HG03039 (cell line): Measurements from ENCODE around the gene TRIM24.
"Not testable (repeated sequence)": the region's sequence is repeated elsewhere in the genome, so short reads cannot be mapped to it uniquely, and the experiment has no call there.

ENCODE experiments used
- ATAC-seq: cut with Tn5 transposase; IDR thresholded peaks from one replicate; pipeline ENCODE4 v1.9.1; 2021; ENCODE audit warnings: mild to moderate bottlenecking, moderate library complexity; ENCODE audit not compliant: unreplicated experiment

Gene TRIM24

GRCh38 chr7:138525757-138526156 is 65.7 kb downstream of the TRIM24 start:
- ATAC-seq = no peak

DNA sequence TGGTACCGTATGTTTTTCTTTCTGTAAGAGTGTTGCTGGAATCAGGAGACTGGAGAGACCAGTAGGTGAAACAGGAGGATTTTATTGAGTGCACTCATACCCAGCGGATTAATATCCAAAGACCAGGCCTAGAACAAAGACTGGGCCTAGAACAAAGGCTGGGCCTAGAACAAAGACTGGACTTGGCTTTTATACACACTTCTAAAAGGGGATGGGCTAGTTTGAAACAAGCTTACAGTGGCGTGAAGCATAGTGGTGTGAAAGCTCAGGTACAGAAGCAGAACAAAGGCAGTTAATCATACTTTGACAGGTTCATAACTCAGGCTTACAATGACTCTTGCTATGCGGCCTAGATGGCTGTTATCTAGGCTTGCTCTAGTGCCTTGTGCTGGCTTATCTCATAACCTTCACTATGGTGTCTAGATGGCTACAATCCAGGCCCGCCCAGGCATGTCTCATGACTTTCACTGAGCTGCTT is 67.7 kb downstream of the TRIM24 start:
- no peak for ATAC-seq

- not testable (repeated sequence) for ATAC-seq
Measured at GRCh38 chr7:138536833-138537232, 76.8 kb downstream of the TRIM24 start.

- no peak for ATAC-seq
Measured at GRCh38 chr7:138538518-138538917, 78.5 kb downstream of the TRIM24 start.

DNA sequence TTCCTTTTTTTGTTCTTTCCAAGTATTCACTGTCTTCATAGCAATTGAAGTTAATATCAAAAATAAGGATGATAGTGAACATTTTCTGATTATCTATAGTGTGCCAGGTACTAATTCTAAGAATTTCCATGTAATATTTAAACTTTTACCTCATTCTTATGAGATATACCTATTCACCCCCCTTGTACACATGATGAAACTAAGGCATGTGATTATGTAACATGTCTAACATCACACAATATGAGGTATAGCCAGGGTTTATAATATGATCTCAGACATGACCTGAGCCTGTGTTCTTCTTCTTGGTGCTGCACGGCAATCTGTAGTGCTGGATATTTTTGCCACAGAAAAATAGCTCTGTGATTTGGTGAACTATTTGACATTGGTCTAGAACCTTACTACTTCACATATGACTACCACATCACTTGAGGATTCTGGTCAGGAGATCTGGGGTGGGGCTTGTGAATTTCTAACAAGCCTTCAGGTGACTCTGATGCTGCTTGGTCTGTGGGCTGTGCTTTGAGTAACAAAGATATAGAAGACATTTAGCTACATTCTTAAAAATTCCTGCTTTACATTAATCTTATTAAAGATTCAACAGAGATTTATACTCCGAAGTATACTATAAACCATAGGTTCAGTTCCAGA is 79.1 kb downstream of the TRIM24 start:
- no peak for ATAC-seq

- ATAC-seq = peak; percentile 88
Measured at GRCh38 chr7:138542183-138542582, 82.1 kb downstream of the TRIM24 start.

- ATAC-seq = no peak
Measured at GRCh38 chr7:138543739-138544138, 83.7 kb downstream of the TRIM24 start.

- ATAC-seq = no peak
Measured at GRCh38 chr7:138545123-138545522, 85.1 kb downstream of the TRIM24 start.

GRCh38 chr7:138546064-138546619 is 86.1 kb downstream of the TRIM24 start:
- ATAC-seq = no peak

DNA sequence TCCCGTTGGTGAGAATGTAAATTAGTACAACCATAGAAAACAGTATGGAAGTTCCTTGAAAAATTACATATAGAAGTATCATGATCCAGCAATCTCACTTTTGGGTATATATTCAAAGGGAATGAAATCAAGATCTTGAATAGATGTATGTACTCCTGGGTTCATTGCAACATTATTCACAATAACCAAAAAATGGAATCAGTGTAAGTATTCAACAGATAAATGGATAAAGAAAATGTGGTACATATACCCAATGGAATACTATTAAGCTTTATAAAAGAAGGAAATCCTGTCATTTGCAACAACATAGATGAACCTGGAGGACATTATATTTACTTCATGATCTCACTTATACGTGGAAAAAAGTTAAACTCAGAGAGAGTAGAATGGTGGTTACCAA is 86.8 kb downstream of the TRIM24 start:
- no peak for ATAC-seq

DNA sequence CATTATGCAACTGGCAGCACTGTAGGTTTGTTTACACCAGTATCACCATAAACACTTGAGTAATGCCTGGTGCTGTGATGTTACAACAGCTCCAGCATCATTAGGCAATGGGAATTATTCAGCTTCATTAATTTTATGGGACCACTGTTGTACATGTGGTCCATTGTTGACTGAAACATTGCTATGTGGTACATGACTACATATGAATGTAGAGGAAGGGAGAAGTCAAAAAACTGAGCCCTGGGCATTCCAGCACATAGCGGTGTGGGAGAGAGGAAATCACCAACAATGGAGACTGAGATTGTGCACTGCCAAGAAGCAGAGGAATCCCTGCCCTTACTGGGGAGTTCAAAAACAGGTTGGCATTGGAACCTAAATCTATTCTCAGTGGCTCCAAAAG is 89.0 kb downstream of the TRIM24 start:
- no peak for ATAC-seq

GRCh38 chr7:138550337-138550736 is 90.3 kb downstream of the TRIM24 start:
- ATAC-seq = no peak

GRCh38 chr7:138551102-138551501 is 91.0 kb downstream of the TRIM24 start:
- ATAC-seq = no peak

DNA sequence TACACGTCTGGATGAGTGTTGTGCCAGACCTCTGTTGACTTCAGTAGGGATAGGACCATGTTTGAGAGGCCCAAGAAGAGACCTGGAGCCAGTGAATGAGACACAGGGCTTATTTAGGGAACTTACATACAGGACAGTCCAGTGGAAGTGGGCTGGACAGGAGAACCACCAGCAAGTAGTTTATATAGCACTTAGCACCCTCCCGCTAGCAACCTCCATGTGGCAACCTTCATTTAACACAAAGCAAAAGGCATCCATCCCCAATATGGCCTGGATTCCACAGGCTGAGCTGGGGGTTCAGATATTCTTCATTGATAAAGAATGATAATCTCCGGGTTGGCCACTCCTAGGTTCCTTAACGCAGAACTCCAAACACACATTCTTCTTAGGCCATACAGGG is 93.7 kb downstream of the TRIM24 start:
- no peak for ATAC-seq

GRCh38 chr7:138554674-138555073 is 94.6 kb downstream of the TRIM24 start:
- no peak for ATAC-seq

- no peak for ATAC-seq
Measured at GRCh38 chr7:138555684-138556083, 95.6 kb downstream of the TRIM24 start.

DNA sequence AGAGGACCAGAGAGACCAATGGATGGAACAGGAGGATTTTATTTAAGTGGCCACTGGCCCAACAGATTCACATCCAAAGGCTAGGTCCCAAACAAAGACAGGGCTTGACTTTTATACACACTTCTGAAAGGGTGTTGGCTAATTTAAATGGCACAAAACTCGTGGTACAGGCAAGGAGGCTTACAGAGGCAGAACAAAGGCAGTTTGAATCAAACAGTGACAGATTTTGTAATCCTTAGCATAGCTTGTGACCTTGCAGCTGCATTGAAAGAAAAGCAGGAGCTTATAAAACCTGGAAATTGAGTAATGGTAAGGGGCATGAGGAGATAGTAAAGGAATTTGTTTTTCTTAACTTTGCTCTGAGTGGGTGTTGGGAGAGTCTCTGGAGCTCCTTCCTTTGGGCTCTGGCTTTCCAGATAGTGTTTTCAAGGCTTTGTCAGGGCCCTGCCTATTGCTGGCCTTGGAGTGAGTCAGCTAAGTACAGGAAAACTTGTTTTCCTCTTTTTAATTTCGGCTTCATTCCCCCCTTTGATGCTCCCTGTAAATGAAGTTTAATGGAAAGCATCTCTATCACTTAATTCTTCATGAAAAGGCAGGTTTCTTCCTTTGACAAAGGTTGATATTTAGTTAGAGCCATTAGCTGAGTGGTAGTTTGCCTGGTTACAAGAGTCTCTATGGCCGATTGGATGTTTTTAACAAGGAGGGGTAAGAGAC is 96.9 kb downstream of the TRIM24 start:
- no peak for ATAC-seq

GRCh38 chr7:138559448-138559847 is 99.4 kb downstream of the TRIM24 start:
- ATAC-seq = no peak

GRCh38 chr7:138563808-138564207 is 103.7 kb downstream of the TRIM24 start:
- ATAC-seq = no peak

DNA sequence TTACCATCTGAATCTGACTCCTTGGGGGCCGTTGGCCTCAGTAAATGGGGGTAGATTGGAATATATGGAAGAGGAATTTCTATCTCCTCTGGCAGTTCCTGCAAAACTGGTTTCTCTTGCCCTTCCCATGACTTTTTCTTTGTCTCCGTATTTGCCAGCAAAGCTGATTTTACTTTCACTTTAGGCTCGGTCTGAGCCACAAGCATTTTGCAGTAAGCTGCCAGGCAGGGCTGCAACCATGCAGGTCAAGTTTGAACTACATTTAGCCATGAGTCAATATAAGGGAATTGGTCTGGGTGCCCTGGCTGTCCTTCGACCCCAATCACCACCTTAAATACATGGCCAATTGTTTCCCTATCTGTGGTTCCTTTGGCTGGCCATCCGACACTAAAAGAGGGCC is 104.3 kb downstream of the TRIM24 start:
- ATAC-seq = no peak

DNA sequence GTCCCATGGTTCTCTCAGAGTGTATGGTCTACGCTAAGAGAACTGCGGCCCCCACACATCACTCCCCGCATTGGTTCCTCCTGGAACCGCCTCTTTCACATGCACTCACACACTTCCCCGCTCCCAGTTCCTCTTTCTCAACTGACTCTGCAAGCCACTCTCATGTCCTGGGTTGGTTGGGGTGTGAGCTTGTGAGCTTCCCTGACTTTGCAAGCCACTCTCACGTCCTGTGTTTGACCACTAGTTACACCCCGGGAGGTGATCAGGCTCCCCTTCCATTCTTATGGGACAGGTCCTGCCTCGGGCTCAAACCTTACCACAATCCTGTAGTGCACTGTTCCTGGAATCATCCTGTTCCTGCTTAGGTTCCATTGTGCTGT is 105.0 kb downstream of the TRIM24 start:
- ATAC-seq = no peak

DNA sequence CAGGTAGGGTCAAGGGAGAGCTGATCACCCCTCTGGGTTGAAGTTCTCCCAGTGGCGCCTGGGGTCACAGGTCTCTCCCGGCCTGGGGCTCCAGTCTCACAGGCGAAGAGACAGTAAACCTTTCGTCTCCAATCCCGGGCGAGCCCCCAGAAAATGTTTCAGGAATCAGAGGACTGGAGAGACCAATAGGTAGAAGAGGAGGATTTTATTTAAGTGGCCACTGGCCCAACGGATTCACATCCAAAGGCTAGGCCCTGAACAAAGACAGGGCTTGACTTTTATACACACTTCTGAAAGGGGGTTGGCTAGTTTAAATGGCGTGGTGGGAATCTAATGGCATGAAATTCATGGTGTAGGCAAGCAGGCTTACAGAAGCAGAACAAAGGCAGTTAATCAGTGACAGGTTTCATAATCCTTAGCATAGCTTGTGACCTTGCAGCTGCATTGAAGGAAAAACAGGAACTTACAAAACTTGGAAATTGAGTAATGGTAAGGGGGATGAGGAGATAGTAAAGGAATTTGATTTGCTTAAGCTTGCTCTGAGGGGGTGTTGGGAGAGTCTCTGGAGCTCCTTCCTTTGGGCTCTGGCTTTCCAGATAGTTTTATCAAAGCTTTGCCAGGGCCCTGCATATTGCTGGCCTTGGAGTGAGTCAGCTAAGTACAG is 105.5 kb downstream of the TRIM24 start:
- no peak for ATAC-seq
